Neural progenitor cell (in vitro differentiated cells): Measurements from ENCODE around the gene AATK. TPM values are rescaled to one million over a fixed set of nuclear protein-coding genes. Genes with fewer than 3 reads are reported as not detected.

Experiments used
- DNase-seq: peaks from one replicate; pipeline ENCODE4 v3.0.0-alpha.2; 2016; ENCODE audit warnings: low spot score
- H2AFZ ChIP-seq: fragments of 200-600 bp; sonication (generic); replicated peaks from 2 replicates; pipeline ENCODE4 v1.6.1; 2016; ENCODE audit warnings: antibody characterized with exemption
- H3F3A ChIP-seq: fragments of 200-600 bp; sonication (generic); 2 replicates; pipeline ENCODE4 v1.6.1; 2016; ENCODE audit warnings: antibody characterized with exemption, low read depth
- H3K27ac ChIP-seq: fragments of 200-600 bp; sonication (generic); 2 replicates; pipeline ENCODE4 v1.5.1; 2016; ENCODE audit warnings: mild to moderate bottlenecking
- H3K27me3 ChIP-seq: fragments of 200-600 bp; sonication (generic); 2 replicates; pipeline ENCODE4 v1.6.1; 2016; ENCODE audit warnings: mild to moderate bottlenecking, moderate library complexity
- H3K36me3 ChIP-seq: fragments of 200-600 bp; sonication (generic); 2 replicates; pipeline ENCODE4 v1.5.1; 2016
- H3K4me1 ChIP-seq: fragments of 200-600 bp; sonication (generic); 2 replicates; pipeline ENCODE4 v1.6.1; 2016; ENCODE audit warnings: mixed run types
- H3K4me2 ChIP-seq: fragments of 200-600 bp; sonication (generic); 2 replicates; pipeline ENCODE4 v1.6.1; 2016
- H3K4me3 ChIP-seq: fragments of 200-600 bp; sonication (generic); 2 replicates; pipeline ENCODE4 v1.5.1; 2016
- H3K79me2 ChIP-seq: fragments of 200-600 bp; sonication (generic); 2 replicates; pipeline ENCODE4 v1.6.1; 2016; ENCODE audit warnings: low read depth
- H3K9ac ChIP-seq: fragments of 200-600 bp; sonication (generic); 2 replicates; pipeline ENCODE4 v1.6.1; 2016
- H3K9me3 ChIP-seq: fragments of 200-600 bp; sonication (generic); 2 replicates; pipeline ENCODE4 v1.5.1; 2016; ENCODE audit warnings: low read depth
- H4K20me1 ChIP-seq: fragments of 200-600 bp; sonication (generic); 2 replicates; pipeline ENCODE4 v1.6.1; 2016; ENCODE audit warnings: low read depth
- H3K27ac Mint-ChIP-seq: 3 replicates; pipeline ENCODE4 v1.8.0; 2021; ENCODE audit warnings: mixed read lengths
- H3K27me3 Mint-ChIP-seq: 2 replicates; pipeline ENCODE4 v1.8.0; 2022; ENCODE audit warnings: low read depth, mild to moderate bottlenecking, inconsistent platforms, moderate library complexity, mixed read lengths; ENCODE audit not compliant: insufficient read depth
- H3K36me3 Mint-ChIP-seq: 3 replicates; pipeline ENCODE4 v1.8.0; 2021; ENCODE audit warnings: mixed read lengths
- H3K4me1 Mint-ChIP-seq: 3 replicates; pipeline ENCODE4 v1.8.0; 2021; ENCODE audit warnings: mixed read lengths
- H3K4me3 Mint-ChIP-seq: 3 replicates; pipeline ENCODE4 v1.8.0; 2021; ENCODE audit warnings: mild to moderate bottlenecking, moderate library complexity, mixed read lengths
- H3K9me3 Mint-ChIP-seq: 3 replicates; pipeline ENCODE4 v1.8.0; 2020; ENCODE audit warnings: mixed read lengths
- CTCF ChIP-seq: fragments of 200-600 bp; sonication (generic); IDR thresholded peaks from 2 replicates; pipeline ENCODE4 v1.5.1; 2017; ENCODE audit warnings: antibody characterized with exemption, mild to moderate bottlenecking
- EZH2 ChIP-seq: fragments of 200-600 bp; sonication (generic); IDR thresholded peaks from 2 replicates; pipeline ENCODE4 v1.6.1; 2017; ENCODE audit warnings: antibody characterized with exemption, mild to moderate bottlenecking, moderate library complexity
- EZH2phosphoT487 ChIP-seq: fragments of 200-600 bp; sonication (generic); IDR thresholded peaks from 2 replicates; pipeline ENCODE4 v1.6.1; 2017; ENCODE audit warnings: antibody characterized with exemption
- total RNA-seq: library from RNA; depleted of rRNA; stranded (reverse); fragments of >200 nt; gene quantifications from 2 replicates; pipeline ENCODE4 v1.2.3, GENCODE V29; 2015; ENCODE audit warnings: low replicate concordance

The AATK gene
- total RNA-seq, 1 donor from 2014 or later, result 0.32 TPM

GRCh38 chr17:81182596-81182995, 16.6 kb upstream of the AATK start:
- Histone ChIP-seq H4K20me1 (no peaks in the 10 kb centered on the region), H3K4me2 (no peak overlapping the region), H3K27ac (no peak overlapping the region), H3K4me3 (no peak overlapping the region), H3K4me1 (peaks cover 8% of the 10 kb centered on the region), H3K27me3 (no peaks in the 10 kb centered on the region), H2AFZ (no peak overlapping the region), H3K9ac (no peak overlapping the region), H3F3A (peaks cover 5% of the 10 kb centered on the region), H3K36me3 (no peaks in the 10 kb centered on the region), H3K9me3 (no peaks in the 10 kb centered on the region), H3K79me2 (no peaks in the 10 kb centered on the region)
- Mint-ChIP-seq H3K9me3 (no peaks in the 10 kb centered on the region), H3K4me3 (no peak overlapping the region), H3K4me1 (no peaks in the 10 kb centered on the region), H3K27ac (no peak overlapping the region), H3K27me3 (peaks cover 7% of the 10 kb centered on the region), H3K36me3 (no peaks in the 10 kb centered on the region)
- DNase-seq, result no peak
- TF ChIP-seq CTCF, result no peak
- no peak for TF ChIP-seq EZH2phosphoT487
- no peak for TF ChIP-seq EZH2

- Mint-ChIP-seq H3K27ac (no peak overlapping the region), H3K27me3 (peaks cover 7% of the 10 kb centered on the region), H3K4me3 (no peak overlapping the region), H3K36me3 (no peaks in the 10 kb centered on the region), H3K9me3 (no peaks in the 10 kb centered on the region), H3K4me1 (no peaks in the 10 kb centered on the region)
- no peak overlapping the region for H2AFZ ChIP-seq
- TF ChIP-seq CTCF (no peak), EZH2 (no peak), EZH2phosphoT487 (no peak)
- H3K9me3 ChIP-seq, result no peaks in the 10 kb centered on the region
- no peak overlapping the region for H3K9ac ChIP-seq
- no peak overlapping the region for H3K27ac ChIP-seq
- H3K79me2 ChIP-seq, result no peaks in the 10 kb centered on the region
- DNase-seq, result no peak
- H3K4me2 ChIP-seq, result no peak overlapping the region
- H3F3A ChIP-seq, result peaks cover 5% of the 10 kb centered on the region
- H3K36me3 ChIP-seq, result no peaks in the 10 kb centered on the region
- peaks cover 8% of the 10 kb centered on the region for H3K4me1 ChIP-seq
- H3K4me3 ChIP-seq, result no peak overlapping the region
- H3K27me3 ChIP-seq, result no peaks in the 10 kb centered on the region
- no peaks in the 10 kb centered on the region for H4K20me1 ChIP-seq
Measured at GRCh38 chr17:81181811-81182185, 15.8 kb upstream of the AATK start.

- H3K36me3 ChIP-seq, result no peaks in the 10 kb centered on the region
- no peaks in the 10 kb centered on the region for H3K79me2 ChIP-seq
- Mint-ChIP-seq H3K27ac (no peak overlapping the region), H3K4me1 (no peaks in the 10 kb centered on the region), H3K9me3 (peaks cover 2% of the 10 kb centered on the region), H3K36me3 (no peaks in the 10 kb centered on the region), H3K27me3 (peaks cover 1% of the 10 kb centered on the region), H3K4me3 (no peak overlapping the region)
- no peak for DNase-seq
- H3K4me3 ChIP-seq, result no peak overlapping the region
- H3K9ac ChIP-seq, result no peak overlapping the region
- H4K20me1 ChIP-seq, result no peaks in the 10 kb centered on the region
- H3K9me3 ChIP-seq, result no peaks in the 10 kb centered on the region
- TF ChIP-seq EZH2 (no peak), CTCF (no peak), EZH2phosphoT487 (no peak)
- no peak overlapping the region for H3K27ac ChIP-seq
- H3K4me2 ChIP-seq, result no peak overlapping the region
- H3K27me3 ChIP-seq, result no peaks in the 10 kb centered on the region
- peaks cover 5% of the 10 kb centered on the region for H3F3A ChIP-seq
- H3K4me1 ChIP-seq, result peaks cover 8% of the 10 kb centered on the region
- H2AFZ ChIP-seq, result no peak overlapping the region
Measured at GRCh38 chr17:81180836-81181810, 15.1 kb upstream of the AATK start.
